Activated CD8-positive, alpha-beta memory T cell treated with anti-CD3 and anti-CD28 coated beads, Interleukin-2, amount 50 U/mL, for 1 hour (primary cell): Measurements from ENCODE around the gene SUSD3.
"Not testable (repeated sequence)": the region's sequence is repeated elsewhere in the genome, so short reads cannot be mapped to it uniquely, and the experiment has no call there.

Source experiments
- DNase-seq: peaks from one replicate; pipeline ENCODE4 v3.0.0-alpha.2; 2020; ENCODE audit errors: extremely low read depth

Gene SUSD3

GRCh38 chr9:93058355-93059010, at the start of gene SUSD3:
SUSD3 (plus strand) TSS chr9:93058701; CDS start chr9:93058743, 42 bp downstream.
- no peak for DNase-seq

GRCh38 chr9:93009337-93010015, 49.0 kb upstream of the SUSD3 start:
- DNase-seq: no peak

- no peak for DNase-seq
These were observed 48.4 kb upstream of the SUSD3 start for GRCh38 chr9:93010056-93010455.

- DNase-seq: no peak
These were observed 47.8 kb upstream of the SUSD3 start for GRCh38 chr9:93010704-93011103.

- no peak for DNase-seq
These were observed 47.4 kb upstream of the SUSD3 start for GRCh38 chr9:93011114-93011513.

GRCh38 chr9:93012963-93013855, 45.3 kb upstream of the SUSD3 start:
- no peak for DNase-seq

- no peak for DNase-seq
These were observed 44.5 kb upstream of the SUSD3 start for GRCh38 chr9:93013856-93014582.

- DNase-seq: not testable (repeated sequence)
These were observed 43.3 kb upstream of the SUSD3 start for GRCh38 chr9:93015190-93015589.

- no peak for DNase-seq
These were observed 40.9 kb upstream of the SUSD3 start for GRCh38 chr9:93017621-93018020.

- DNase-seq: no peak
These were observed 38.4 kb upstream of the SUSD3 start for GRCh38 chr9:93020151-93020550.

GRCh38 chr9:93020771-93021670, 37.5 kb upstream of the SUSD3 start:
- no peak for DNase-seq

- no peak for DNase-seq
These were observed 36.4 kb upstream of the SUSD3 start for GRCh38 chr9:93022066-93022465.

- no peak for DNase-seq
These were observed 35.6 kb upstream of the SUSD3 start for GRCh38 chr9:93022721-93023520.

GRCh38 chr9:93023521-93023815, 35.0 kb upstream of the SUSD3 start:
- DNase-seq: no peak

- no peak for DNase-seq
These were observed 33.9 kb upstream of the SUSD3 start for GRCh38 chr9:93024646-93024910.

GRCh38 chr9:93024986-93025630, 33.4 kb upstream of the SUSD3 start:
- DNase-seq: no peak

GRCh38 chr9:93025736-93026135, 32.8 kb upstream of the SUSD3 start:
- no peak for DNase-seq

GRCh38 chr9:93026640-93027039, 31.9 kb upstream of the SUSD3 start:
- DNase-seq: no peak

GRCh38 chr9:93027750-93028149, 30.8 kb upstream of the SUSD3 start:
- no peak for DNase-seq

- DNase-seq: peak; percentile 54
These were observed 30.0 kb upstream of the SUSD3 start for GRCh38 chr9:93028448-93029006.
